Activated naive CD8-positive, alpha-beta T cell treated with anti-CD3 and anti-CD28 coated beads for 36 hours (primary cell): ENCODE data around the gene GRK2. TPM values are rescaled to one million over a fixed set of nuclear protein-coding genes. Genes with fewer than 3 reads are reported as not detected.
"Not testable (repeated sequence)": the region's sequence is repeated elsewhere in the genome, so short reads cannot be mapped to it uniquely, and the experiment has no call there.

Source experiments
- DNase-seq: peaks from one replicate; pipeline ENCODE4 v3.0.0; 2021
- H3K27ac Mint-ChIP-seq: one replicate; pipeline ENCODE4 v1.8.0; 2022; ENCODE audit warnings: mild to moderate bottlenecking, moderate library complexity, mixed read lengths
- H3K27me3 Mint-ChIP-seq: one replicate; pipeline ENCODE4 v1.8.0; 2022; ENCODE audit warnings: mild to moderate bottlenecking, mixed read lengths
- H3K36me3 Mint-ChIP-seq: one replicate; pipeline ENCODE4 v1.8.0; 2021; ENCODE audit warnings: mild to moderate bottlenecking, mixed read lengths
- H3K4me1 Mint-ChIP-seq: one replicate; pipeline ENCODE4 v1.8.0; 2021; ENCODE audit warnings: mixed read lengths
- H3K4me3 Mint-ChIP-seq: one replicate; pipeline ENCODE4 v1.8.0; 2022; ENCODE audit warnings: mild to moderate bottlenecking, moderate library complexity, mixed read lengths
- H3K9me3 Mint-ChIP-seq: one replicate; pipeline ENCODE4 v1.8.0; 2022; ENCODE audit warnings: mixed read lengths
- total RNA-seq, 2 experiments: library from RNA; stranded (reverse); gene quantifications; one replicate each; pipeline ENCODE4 v1.2.3, GENCODE V29; 2021

The GRK2 gene
- total RNA-seq, 2 experiments from 2014 or later: 211 to 219 TPM

DNA sequence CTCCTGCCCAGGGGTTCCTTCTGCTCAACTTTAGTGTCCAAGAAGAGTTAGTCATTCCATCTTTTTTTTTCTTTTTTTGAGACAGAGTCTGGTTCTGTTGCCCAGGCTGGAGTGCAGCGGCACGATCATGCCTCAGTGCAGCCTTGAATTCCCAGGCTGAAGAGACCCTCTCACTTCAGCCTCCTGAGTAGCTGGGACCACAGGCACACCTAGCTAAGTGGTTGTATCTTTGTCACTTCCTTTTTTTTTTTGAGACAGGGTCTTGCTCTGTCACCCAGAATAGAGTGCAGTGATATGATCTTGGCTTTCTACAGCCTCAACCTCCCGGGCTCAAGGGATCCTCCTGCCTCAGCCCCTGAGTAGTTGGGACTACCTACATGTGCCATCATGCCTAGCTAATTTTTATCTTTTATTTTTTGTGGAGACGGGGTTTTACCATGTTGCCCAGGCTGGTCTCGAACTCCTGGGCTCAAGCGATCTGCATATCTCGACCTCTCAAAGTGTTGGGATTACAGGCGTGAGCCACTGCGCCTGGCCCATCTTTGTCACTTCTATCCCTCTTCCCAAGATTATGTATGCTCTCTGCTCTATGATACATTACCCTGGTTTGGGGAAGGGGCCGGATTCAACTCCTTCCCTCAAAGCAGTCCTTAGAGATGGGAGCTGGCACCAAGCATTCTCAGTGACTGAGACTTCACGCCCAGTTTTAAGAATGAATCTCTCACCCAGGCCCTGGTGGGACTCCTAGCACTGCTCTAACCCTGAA lies 47.0 kb downstream of the GRK2 start:
- H3K36me3 Mint-ChIP-seq: no peaks in the 10 kb centered on the region
- no peaks in the 10 kb centered on the region for H3K9me3 Mint-ChIP-seq
- H3K27me3 Mint-ChIP-seq: no peaks in the 10 kb centered on the region
- peaks cover 20% of the 10 kb centered on the region for H3K4me1 Mint-ChIP-seq
- DNase-seq: no peak
- no peak overlapping the region for H3K4me3 Mint-ChIP-seq
- H3K27ac Mint-ChIP-seq: peak overlapping the region; percentile 66

DNA sequence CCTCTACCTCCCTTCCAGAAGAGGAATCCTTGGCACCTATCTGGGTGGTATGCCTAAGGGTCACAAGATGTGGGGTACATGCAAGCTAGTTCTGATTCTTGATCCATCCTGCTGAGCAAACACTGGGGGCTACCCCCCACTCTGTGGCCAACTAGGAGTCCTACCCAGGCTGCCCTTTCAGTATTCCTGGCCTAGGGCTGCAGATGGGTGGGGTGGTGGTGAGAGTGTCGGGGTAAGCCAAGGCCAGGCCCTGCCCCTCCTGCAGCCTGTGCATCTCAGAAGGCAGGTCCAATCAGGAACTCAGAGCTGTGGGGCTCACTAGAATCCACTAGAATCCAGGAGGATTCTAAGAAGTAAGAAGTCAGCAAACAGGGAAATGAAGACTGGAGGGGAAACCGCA lies 47.9 kb downstream of the GRK2 start:
- no peaks in the 10 kb centered on the region for H3K9me3 Mint-ChIP-seq
- peaks cover 28% of the 10 kb centered on the region for H3K4me1 Mint-ChIP-seq
- no peak overlapping the region for H3K27ac Mint-ChIP-seq
- H3K36me3 Mint-ChIP-seq: no peaks in the 10 kb centered on the region
- no peak for DNase-seq
- no peak overlapping the region for H3K4me3 Mint-ChIP-seq
- H3K27me3 Mint-ChIP-seq: peaks cover 6% of the 10 kb centered on the region

DNA sequence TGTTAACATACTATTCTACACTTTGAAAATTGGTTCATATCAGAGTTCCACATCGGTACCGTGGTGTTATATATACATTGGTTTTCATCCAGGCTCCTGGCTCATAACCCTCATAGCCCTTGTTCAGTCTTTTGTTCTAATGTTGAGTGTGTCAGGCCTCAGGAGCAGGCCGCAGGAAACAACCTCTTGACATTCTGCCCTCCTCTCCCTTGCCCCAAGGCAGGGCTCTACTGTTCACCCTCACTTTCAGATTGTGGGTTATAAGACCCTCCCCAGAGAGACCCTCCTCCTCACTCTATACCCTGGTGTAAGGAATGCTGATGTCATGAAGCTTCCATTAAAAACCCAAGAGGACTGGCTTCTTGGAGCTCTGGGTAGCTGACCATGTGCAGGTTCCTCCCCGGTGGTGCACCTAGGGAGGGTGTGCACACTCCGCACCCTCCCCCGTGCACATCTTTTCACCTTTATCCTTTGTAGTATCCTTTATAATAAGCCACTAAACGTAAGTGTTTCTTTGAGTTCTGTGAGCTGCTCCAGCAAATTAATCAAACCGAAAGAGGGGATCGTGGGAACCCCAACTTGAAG lies 49.1 kb downstream of the GRK2 start:
- Mint-ChIP-seq H3K27me3 (peaks cover 6% of the 10 kb centered on the region), H3K4me3 (no peak overlapping the region), H3K9me3 (no peaks in the 10 kb centered on the region), H3K36me3 (no peaks in the 10 kb centered on the region), H3K27ac (no peak overlapping the region), H3K4me1 (peaks cover 31% of the 10 kb centered on the region)
- DNase-seq: no peak

DNA sequence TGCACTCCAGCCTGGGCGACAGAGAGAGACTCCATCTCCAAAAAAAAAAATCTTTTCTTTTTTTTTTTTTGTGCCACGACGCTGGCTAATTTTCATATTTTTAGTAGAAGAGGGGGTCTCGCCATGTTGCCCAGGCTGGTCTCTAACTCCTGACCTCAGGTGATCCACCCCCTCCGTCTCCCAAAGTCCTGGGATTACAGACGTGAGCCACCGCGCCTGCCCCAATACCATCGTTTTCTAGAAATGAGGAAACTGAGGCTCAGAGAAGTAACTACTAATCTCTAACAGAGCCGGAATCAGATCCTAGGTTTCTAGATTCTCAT lies 50.6 kb downstream of the GRK2 start:
- Mint-ChIP-seq H3K27ac (peak overlapping the region; percentile 95), H3K36me3 (no peaks in the 10 kb centered on the region), H3K27me3 (peaks cover 6% of the 10 kb centered on the region), H3K4me3 (peak overlapping the region; percentile 95), H3K9me3 (no peaks in the 10 kb centered on the region), H3K4me1 (peaks cover 31% of the 10 kb centered on the region)
- no peak for DNase-seq

DNA sequence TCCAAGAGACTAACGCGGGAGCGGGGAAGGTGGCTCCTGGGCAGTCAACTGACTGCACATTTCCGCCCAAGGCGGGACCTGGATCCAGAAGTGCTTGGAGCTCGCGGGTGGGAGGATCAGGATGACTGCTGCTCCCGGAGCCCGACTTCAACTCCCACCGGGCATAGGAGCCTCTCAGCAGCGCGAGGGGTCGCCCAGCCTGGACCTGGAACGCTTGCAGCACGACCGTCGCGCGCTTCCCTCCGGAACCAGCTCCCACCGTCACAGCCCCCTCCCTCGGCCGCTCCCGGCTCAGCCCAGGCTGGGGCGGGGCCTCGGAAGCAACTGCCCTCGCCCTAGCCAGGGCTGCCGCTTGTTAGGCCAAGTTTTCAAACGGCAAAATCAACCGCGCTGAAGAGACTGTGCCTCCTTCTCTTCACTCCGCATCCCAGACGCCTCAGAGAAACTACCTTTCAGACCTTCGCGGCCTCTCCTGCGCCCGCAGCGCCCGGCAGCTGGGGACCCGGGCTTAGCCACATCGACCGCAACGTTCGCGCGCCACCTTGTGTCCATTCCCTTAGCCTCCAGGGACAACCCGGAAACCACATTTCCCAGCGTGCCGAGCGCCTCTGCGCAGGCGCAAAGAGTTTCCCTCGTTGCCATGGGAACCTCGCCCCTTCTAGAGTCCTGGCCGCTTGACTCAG lies 51.1 kb downstream of the GRK2 start:
- peak; percentile 97 for DNase-seq
- H3K27me3 Mint-ChIP-seq: peaks cover 6% of the 10 kb centered on the region
- H3K4me3 Mint-ChIP-seq: peak overlapping the region; percentile 95
- H3K9me3 Mint-ChIP-seq: no peaks in the 10 kb centered on the region
- H3K4me1 Mint-ChIP-seq: peaks cover 30% of the 10 kb centered on the region
- peak overlapping the region; percentile 95 for H3K27ac Mint-ChIP-seq
- no peaks in the 10 kb centered on the region for H3K36me3 Mint-ChIP-seq

DNA sequence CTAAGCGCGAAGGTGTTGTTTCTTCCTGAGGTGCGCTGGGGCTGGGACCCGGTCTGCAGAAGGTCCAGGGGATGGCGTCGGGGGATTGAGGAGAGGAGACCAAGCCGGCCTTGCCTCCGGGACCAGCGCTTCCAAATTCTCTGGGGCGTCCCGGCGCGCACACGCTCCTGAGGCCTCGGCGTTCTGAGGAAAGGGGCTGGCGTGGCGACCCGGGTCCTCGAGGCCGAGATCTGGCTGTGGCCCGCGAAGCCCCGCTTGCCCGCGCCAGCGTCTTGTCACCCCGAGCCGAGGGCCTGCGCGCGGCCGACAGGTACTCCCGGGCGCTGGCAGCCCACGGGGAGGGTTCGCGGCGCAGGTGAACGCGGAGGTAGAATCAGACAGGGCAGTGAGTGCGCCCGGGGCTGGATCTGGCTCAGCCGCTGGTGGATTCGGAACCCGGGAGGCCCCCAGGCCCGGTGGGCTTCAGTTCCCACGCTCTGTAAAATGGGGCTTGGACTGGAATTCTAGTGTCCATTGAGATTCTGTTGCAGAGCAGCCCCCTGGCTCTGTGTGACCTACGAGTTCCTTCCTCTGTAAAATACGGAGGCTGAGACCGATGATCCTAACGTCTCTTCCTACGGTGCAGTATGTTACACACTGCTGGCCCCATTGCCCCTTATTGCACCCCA lies 51.7 kb downstream of the GRK2 start:
- no peaks in the 10 kb centered on the region for H3K9me3 Mint-ChIP-seq
- peaks cover 6% of the 10 kb centered on the region for H3K27me3 Mint-ChIP-seq
- H3K27ac Mint-ChIP-seq: peak overlapping the region; percentile 95
- H3K4me1 Mint-ChIP-seq: peaks cover 25% of the 10 kb centered on the region
- H3K36me3 Mint-ChIP-seq: no peaks in the 10 kb centered on the region
- peak overlapping the region; percentile 95 for H3K4me3 Mint-ChIP-seq
- DNase-seq: no peak

DNA sequence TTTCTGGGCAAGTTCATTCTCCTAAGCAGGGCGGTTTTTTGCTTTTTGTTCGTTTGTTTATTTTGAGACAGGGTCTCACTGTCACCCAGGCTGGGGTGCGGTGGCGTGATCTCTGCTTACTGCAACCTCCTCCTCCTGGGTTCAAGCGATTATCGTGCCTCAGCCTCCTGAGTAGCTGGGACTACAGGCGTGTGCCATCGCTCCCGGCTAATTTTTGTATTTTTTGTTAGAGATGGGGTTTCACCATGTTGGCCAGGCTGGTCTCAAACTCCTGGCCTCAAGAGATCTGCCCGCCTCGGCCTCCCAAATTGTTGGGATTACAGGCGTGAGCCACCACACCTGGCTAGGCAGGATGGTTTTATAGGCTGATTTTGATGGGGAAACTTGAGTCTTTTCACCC lies 52.6 kb downstream of the GRK2 start:
- peak overlapping the region; percentile 95 for H3K4me3 Mint-ChIP-seq
- H3K36me3 Mint-ChIP-seq, H3K27me3 Mint-ChIP-seq, H3K27ac Mint-ChIP-seq, DNase-seq, H3K9me3 Mint-ChIP-seq: not testable (repeated sequence)
- H3K4me1 Mint-ChIP-seq: peaks cover 18% of the 10 kb centered on the region

DNA sequence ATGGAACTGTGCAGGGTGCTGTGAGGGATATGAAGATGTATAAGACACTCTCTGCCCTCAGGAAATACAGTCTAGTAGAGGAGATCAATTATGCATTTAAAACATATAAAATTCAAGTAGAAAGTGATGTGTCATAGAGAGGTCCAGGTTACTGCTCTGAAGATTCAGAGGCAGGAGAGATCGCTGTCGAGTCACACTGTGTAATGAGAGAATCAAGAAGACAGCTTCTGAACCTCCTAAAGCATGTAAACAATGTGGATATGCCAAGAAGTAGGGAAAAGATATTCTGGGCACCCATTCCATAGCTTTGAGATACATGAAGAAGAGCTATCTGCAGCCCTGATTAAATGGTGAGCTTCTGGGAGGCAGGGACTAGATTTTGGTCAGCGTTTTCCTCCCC lies 53.7 kb downstream of the GRK2 start:
- H3K9me3 Mint-ChIP-seq: no peaks in the 10 kb centered on the region
- peaks cover 18% of the 10 kb centered on the region for H3K4me1 Mint-ChIP-seq
- no peak overlapping the region for H3K27ac Mint-ChIP-seq
- H3K4me3 Mint-ChIP-seq: no peak overlapping the region
- no peaks in the 10 kb centered on the region for H3K36me3 Mint-ChIP-seq
- H3K27me3 Mint-ChIP-seq: peaks cover 6% of the 10 kb centered on the region
- DNase-seq: no peak

DNA sequence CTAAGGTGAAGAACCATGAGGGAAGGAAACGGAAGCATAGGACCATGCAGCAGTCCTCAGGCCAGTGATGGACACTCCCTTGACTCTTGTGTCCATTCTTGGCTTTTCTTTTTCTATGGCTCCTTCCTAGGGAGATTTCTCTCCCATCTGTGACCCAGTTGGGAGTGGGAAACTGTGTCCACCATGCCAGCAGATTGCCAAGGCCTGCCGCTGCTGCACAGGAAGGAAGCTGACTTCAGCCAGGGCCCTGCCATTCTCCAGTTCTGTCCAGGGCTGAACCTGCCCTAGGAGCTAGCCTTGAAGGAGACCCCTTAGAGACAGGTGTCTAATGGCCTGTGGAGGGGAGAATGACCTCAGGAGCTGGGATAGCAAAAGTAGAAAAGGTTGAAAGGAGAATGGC lies 54.4 kb downstream of the GRK2 start:
- DNase-seq: no peak
- Mint-ChIP-seq H3K36me3 (no peaks in the 10 kb centered on the region), H3K9me3 (no peaks in the 10 kb centered on the region), H3K27me3 (peaks cover 6% of the 10 kb centered on the region), H3K4me1 (peaks cover 18% of the 10 kb centered on the region), H3K4me3 (no peak overlapping the region), H3K27ac (no peak overlapping the region)

DNA sequence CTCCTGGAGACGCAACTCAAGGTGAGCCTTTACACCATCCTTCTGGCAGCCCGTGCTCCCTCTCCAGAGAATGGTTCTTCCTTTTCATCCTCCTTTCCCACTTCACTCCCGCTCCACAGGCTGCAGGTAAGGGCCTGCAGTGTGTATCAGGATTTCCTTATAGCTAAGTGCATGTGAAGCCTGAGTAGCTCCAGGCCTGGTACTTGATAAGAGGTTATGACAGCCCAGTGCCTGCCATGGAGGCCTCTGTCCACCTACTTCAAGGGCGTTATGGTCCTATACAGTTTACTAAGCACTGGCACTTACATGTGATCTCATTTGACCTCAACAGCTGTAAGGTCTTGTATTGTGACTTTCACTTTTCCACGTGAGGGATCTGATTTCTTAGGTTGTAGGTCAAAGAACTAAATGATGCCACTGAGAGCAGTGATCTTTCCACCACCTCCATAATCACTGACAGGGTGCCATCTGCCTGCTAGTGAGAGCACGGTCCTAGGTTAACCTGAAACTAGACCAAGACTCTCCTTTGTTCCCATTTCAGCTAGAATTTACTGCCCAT lies 55.1 kb downstream of the GRK2 start:
- H3K36me3 Mint-ChIP-seq: no peaks in the 10 kb centered on the region

DNA sequence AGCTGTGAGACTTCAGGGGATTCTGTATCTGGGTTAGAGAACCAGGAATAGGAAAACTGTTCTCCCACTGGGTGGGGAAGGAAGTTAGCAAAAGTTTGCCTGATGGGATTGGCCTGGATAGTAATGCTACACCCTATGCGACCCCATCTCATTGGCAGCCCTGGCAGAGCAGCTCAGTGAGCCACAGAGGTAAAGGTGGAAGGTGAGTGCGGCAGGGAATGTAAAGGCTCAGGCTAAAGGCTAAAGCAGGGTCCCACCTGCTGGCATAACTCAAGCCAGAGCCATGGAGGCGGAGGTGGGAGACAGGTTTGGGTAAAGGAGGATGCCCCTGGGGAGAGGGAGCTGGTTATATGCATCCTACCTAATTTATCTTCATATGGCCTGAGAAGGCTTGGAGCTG lies 55.8 kb downstream of the GRK2 start:
- no peak for DNase-seq
- Mint-ChIP-seq H3K9me3 (no peaks in the 10 kb centered on the region), H3K27ac (no peak overlapping the region), H3K4me1 (peaks cover 16% of the 10 kb centered on the region), H3K4me3 (no peak overlapping the region), H3K36me3 (no peaks in the 10 kb centered on the region), H3K27me3 (peaks cover 6% of the 10 kb centered on the region)

More for the DNA sequence above, 55.1 kb downstream of the GRK2 start:
- no peak for DNase-seq
- Mint-ChIP-seq H3K27ac (no peak overlapping the region), H3K9me3 (no peaks in the 10 kb centered on the region), H3K4me1 (peaks cover 16% of the 10 kb centered on the region), H3K4me3 (no peak overlapping the region), H3K27me3 (peaks cover 6% of the 10 kb centered on the region)

DNA sequence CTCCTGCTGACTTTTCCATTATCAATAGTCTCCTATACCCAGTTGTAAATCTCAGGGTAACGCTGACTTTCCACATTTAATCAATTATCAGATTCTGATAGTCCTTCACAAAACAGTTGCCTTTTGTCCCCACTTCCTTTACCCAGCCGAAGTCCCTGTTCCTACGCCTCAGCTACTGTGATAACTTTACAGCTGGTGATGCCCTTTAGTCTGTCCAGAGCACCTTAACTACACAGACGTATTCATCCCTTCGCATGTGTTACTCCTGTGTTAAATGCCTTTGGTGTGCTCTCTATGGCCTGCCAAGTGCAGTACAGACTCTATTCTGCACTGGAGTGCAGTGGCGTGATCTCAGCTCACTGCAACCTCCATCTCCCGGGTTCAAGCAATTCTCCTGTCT lies 57.3 kb downstream of the GRK2 start:
- Mint-ChIP-seq H3K27me3 (peaks cover 5% of the 10 kb centered on the region), H3K4me3 (no peak overlapping the region)

DNA sequence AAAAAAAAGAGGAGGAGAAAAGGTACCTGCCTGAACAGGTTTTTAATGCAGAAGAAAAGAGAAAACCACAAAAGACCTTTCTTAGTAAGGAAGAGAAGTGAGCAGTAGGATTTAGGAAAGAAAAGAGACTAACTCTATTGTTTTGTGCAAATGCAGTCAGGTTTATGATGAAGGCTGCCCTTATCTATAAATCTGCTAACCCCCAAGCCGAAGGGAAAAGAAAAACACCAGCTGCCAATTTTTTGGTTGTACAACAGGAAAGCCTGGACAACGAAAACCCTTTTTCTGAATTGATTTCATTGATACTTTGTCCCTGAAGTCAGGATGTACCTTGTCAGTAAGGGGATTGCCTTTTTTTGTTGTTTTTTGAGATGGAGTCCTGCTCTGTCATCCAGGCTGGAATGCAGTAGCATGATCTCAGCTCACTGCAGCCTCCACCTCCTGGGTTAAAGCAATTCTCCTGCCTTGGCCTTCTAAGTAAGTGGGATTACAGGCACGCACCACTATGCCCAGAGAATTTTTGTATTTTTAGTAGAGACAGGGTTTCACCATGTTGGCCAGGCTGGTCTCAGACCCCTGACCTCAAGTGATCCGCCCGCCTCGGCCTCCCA lies 65.9 kb downstream of the GRK2 start:
- H3K27me3 Mint-ChIP-seq: no peaks in the 10 kb centered on the region
- H3K27ac Mint-ChIP-seq: no peak overlapping the region
- DNase-seq: no peak
- no peaks in the 10 kb centered on the region for H3K4me1 Mint-ChIP-seq
- H3K4me3 Mint-ChIP-seq: no peak overlapping the region
- peaks cover 2% of the 10 kb centered on the region for H3K36me3 Mint-ChIP-seq
- H3K9me3 Mint-ChIP-seq: no peaks in the 10 kb centered on the region

More for the DNA sequence above, 57.3 kb downstream of the GRK2 start:
- no peak for DNase-seq
- Mint-ChIP-seq H3K9me3 (no peaks in the 10 kb centered on the region), H3K27ac (no peak overlapping the region), H3K4me1 (peaks cover 9% of the 10 kb centered on the region), H3K36me3 (no peaks in the 10 kb centered on the region)
